HL-60/S4 treated with retinoic acid at 250 ng/mL for 4 days and 3 days (cell line): Measurements from ENCODE around the gene SDF4.

Source experiments
- in situ Hi-C: fragments of 300-500 bp; cut with MboI; formaldehyde crosslinking; loops from 2 replicates; pipeline ENCODE4 v1.7.0; 2022; ENCODE audit warnings: low sequenced_read_pairs

The SDF4 gene

GRCh38 chr1:1243266-1243660 lies 11.5 kb upstream of the SDF4 start:
- in situ Hi-C loops: loop anchor here (25.0 kb wide), 1 partner anchor 106 kb away; no protein-coding TSS in a partner anchor

- in situ Hi-C loops: loop anchor here (25.0 kb wide), 1 partner anchor 105 kb away; no protein-coding TSS in a partner anchor
Measured at GRCh38 chr1:1242461-1243265, 10.9 kb upstream of the SDF4 start.

- in situ Hi-C loops: loop anchor here (25.0 kb wide), 1 partner anchor 104 kb away; no protein-coding TSS in a partner anchor
Measured at GRCh38 chr1:1241588-1242219, 9.9 kb upstream of the SDF4 start.

- in situ Hi-C loops: loop anchor here (25.0 kb wide), 1 partner anchor 104 kb away; no protein-coding TSS in a partner anchor
Measured at GRCh38 chr1:1240822-1241587, 9.2 kb upstream of the SDF4 start.

GRCh38 chr1:1240348-1240732 lies 8.5 kb upstream of the SDF4 start:
- in situ Hi-C loops: loop anchor here (25.0 kb wide), 1 partner anchor 103 kb away; no protein-coding TSS in a partner anchor

- in situ Hi-C loops: loop anchor here (25.0 kb wide), 1 partner anchor 102 kb away; no protein-coding TSS in a partner anchor
Measured at GRCh38 chr1:1239614-1240347, 8.0 kb upstream of the SDF4 start.

GRCh38 chr1:1239227-1239613 lies 7.4 kb upstream of the SDF4 start:
- in situ Hi-C loops: loop anchor here (25.0 kb wide), 1 partner anchor 102 kb away; no protein-coding TSS in a partner anchor

- in situ Hi-C loops: loop anchor here (25.0 kb wide), 1 partner anchor 101 kb away; no protein-coding TSS in a partner anchor
Measured at GRCh38 chr1:1238702-1239178, 6.9 kb upstream of the SDF4 start.

GRCh38 chr1:1237874-1238701 lies 6.3 kb upstream of the SDF4 start:
- in situ Hi-C loops: loop anchor here (25.0 kb wide), 1 partner anchor 101 kb away; no protein-coding TSS in a partner anchor

- in situ Hi-C loops: loop anchor here (25.0 kb wide), 1 partner anchor 100 kb away; no protein-coding TSS in a partner anchor
Measured at GRCh38 chr1:1236945-1237873, 5.4 kb upstream of the SDF4 start.

- in situ Hi-C loops: loop anchor here (25.0 kb wide), 1 partner anchor 99 kb away; no protein-coding TSS in a partner anchor
Measured at GRCh38 chr1:1236176-1236763, 4.5 kb upstream of the SDF4 start.

- in situ Hi-C loops: loop anchor here (25.0 kb wide), 1 partner anchor 98 kb away; no protein-coding TSS in a partner anchor
Measured at GRCh38 chr1:1235016-1235744, 3.4 kb upstream of the SDF4 start.

GRCh38 chr1:1234180-1234808 lies 2.5 kb upstream of the SDF4 start:
- in situ Hi-C loops: loop anchor here (25.0 kb wide), 1 partner anchor 97 kb away; no protein-coding TSS in a partner anchor

- in situ Hi-C loops: loop anchor here (25.0 kb wide), 1 partner anchor 96 kb away; no protein-coding TSS in a partner anchor
Measured at GRCh38 chr1:1233567-1233892, 1.7 kb upstream of the SDF4 start.

- in situ Hi-C loops: loop anchor here (25.0 kb wide), 1 partner anchor 96 kb away; no protein-coding TSS in a partner anchor
Measured at GRCh38 chr1:1232796-1233566, 1.2 kb upstream of the SDF4 start.
